OCI-LY7 (cell line): ENCODE data around the gene CALR. TPM values are rescaled to one million over a fixed set of nuclear protein-coding genes. Genes with fewer than 3 reads are reported as not detected.

Experiments
- BruUV-seq: library from RNA; stranded (reverse); fragments of 400-500 nt; replicated peaks from 2 replicates; lab custom pipeline; 2021; lab: Mats Ljungman, UMichigan
- CTCF ChIA-PET: fragments of 300-600 bp; sonication (Branson Sonifier 250); formaldehyde crosslinking; loops from one replicate; lab custom pipeline; 2022; ENCODE audit warnings: antibody characterized with exemption; ENCODE audit not compliant: unreplicated experiment; lab: Charles Lee
- POLR2A ChIA-PET: fragments of 300-600 bp; sonication (Branson Sonifier 250); formaldehyde crosslinking; loops from one replicate; lab custom pipeline; 2022; ENCODE audit warnings: antibody characterized with exemption; lab: Charles Lee
- DNase-seq: peaks from one replicate; pipeline ENCODE4 v3.0.0-alpha.2; 2015; ENCODE audit warnings: low spot score
- H2AFZ ChIP-seq: fragments of 200-600 bp; sonication (generic), shearing (Covaris generic); 2 replicates; pipeline ENCODE4 v1.6.1; 2014; ENCODE audit warnings: mild to moderate bottlenecking, antibody characterized with exemption, low read length, moderate library complexity
- H3K27ac ChIP-seq: fragments of 200-600 bp; sonication (generic); 2 replicates; pipeline ENCODE4 v1.5.1; 2014; ENCODE audit warnings: mixed run types, low read depth, mild to moderate bottlenecking, moderate library complexity, low read length, inconsistent platforms; ENCODE audit not compliant: poor library complexity, severe bottlenecking
- H3K36me3 ChIP-seq: fragments of 200-600 bp; sonication (generic); 2 replicates; pipeline ENCODE4 v1.6.1; 2014; ENCODE audit warnings: mild to moderate bottlenecking, antibody characterized with exemption, low read length, moderate library complexity, mixed read lengths; ENCODE audit not compliant: insufficient read depth
- H3K4me1 ChIP-seq: fragments of 200-600 bp; sonication (generic); 2 replicates; pipeline ENCODE4 v1.5.1; 2014; ENCODE audit warnings: mild to moderate bottlenecking, low read length; ENCODE audit not compliant: insufficient read depth, poor library complexity, severe bottlenecking
- H3K4me2 ChIP-seq: fragments of 200-600 bp; sonication (generic); 2 replicates; pipeline ENCODE4 v1.6.1; 2014; ENCODE audit warnings: mild to moderate bottlenecking, low read length
- H3K4me3 ChIP-seq: fragments of 200-600 bp; sonication (generic); 2 replicates; pipeline ENCODE4 v1.5.1; 2014; ENCODE audit warnings: mild to moderate bottlenecking, low read depth, low read length; ENCODE audit not compliant: poor library complexity, severe bottlenecking
- H3K79me2 ChIP-seq: fragments of 200-600 bp; sonication (generic); 2 replicates; pipeline ENCODE4 v1.6.1; 2016; ENCODE audit warnings: low read depth, mild to moderate bottlenecking, low read length, moderate library complexity, mixed read lengths; ENCODE audit not compliant: insufficient read depth
- H3K9me2 ChIP-seq: fragments of 200-600 bp; sonication (generic); 2 replicates; pipeline ENCODE4 v1.6.1; 2016; ENCODE audit warnings: mild to moderate bottlenecking, low read length, mixed read lengths; ENCODE audit not compliant: insufficient read depth
- H3K9me3 ChIP-seq: fragments of 200-600 bp; sonication (generic); 2 replicates; pipeline ENCODE4 v1.6.1; 2014; ENCODE audit warnings: mild to moderate bottlenecking, mixed run types, low read length, mixed read lengths
- H4K20me1 ChIP-seq: fragments of 200-600 bp; sonication (generic); 2 replicates; pipeline ENCODE4 v1.6.1; 2014; ENCODE audit warnings: mild to moderate bottlenecking, antibody characterized with exemption, low read length, moderate library complexity, mixed read lengths; ENCODE audit not compliant: insufficient read depth
- CTCF ChIP-seq: fragments of 200-600 bp; sonication (generic); conservative IDR thresholded peaks from 2 replicates; pipeline ENCODE4 v1.5.1; 2014; ENCODE audit warnings: mild to moderate bottlenecking, antibody characterized with exemption, low read length, moderate library complexity, mixed read lengths
- EZH2phosphoT487 ChIP-seq: fragments of 200-600 bp; sonication (generic); IDR thresholded peaks from 2 replicates; pipeline ENCODE4 v1.6.1; 2018; ENCODE audit warnings: low read depth, borderline replicate concordance, mild to moderate bottlenecking, mixed run types, antibody characterized with exemption, low read length, moderate library complexity, mixed read lengths
- intact Hi-C: fragments of 100-400 bp; cut with micrococcal nuclease; formaldehyde crosslinking; loops from one replicate; pipeline ENCODE4 v1.10.0; 2022; ENCODE audit not compliant: unreplicated experiment
- total RNA-seq, 2 experiments: library from RNA; depleted of rRNA in 1 of 2; stranded (reverse); fragments of >200 nt in 1 of 2; shearing (Covaris generic) in 1 of 2; gene quantifications; 2 replicates each; pipeline ENCODE4 v1.2.3, GENCODE V29; 2014 to 2022

Gene CALR
- total RNA-seq, 2 experiments from 2014 or later = 581 to 1,039 TPM

GRCh38 chr19:12984143-12984627 is 45.8 kb downstream of the CALR start:
- Histone ChIP-seq H3K4me3 (no peak overlapping the region), H3K9me3 (no peaks in the 10 kb centered on the region), H3K4me1 (no peaks in the 10 kb centered on the region), H4K20me1 (no peaks in the 10 kb centered on the region), H3K27ac (no peak overlapping the region), H3K79me2 (no peaks in the 10 kb centered on the region), H3K36me3 (no peaks in the 10 kb centered on the region), H3K4me2 (no peak overlapping the region), H2AFZ (no peak overlapping the region), H3K9me2 (no peaks in the 10 kb centered on the region)
- no peak for DNase-seq
- no TSS peak for BruUV-seq
- POLR2A ChIA-PET = no interaction called here
- CTCF ChIA-PET = interaction anchor here (0.6 kb wide), 1 partner anchor 77 kb away, joined by 8 read pairs; no protein-coding TSS in a partner anchor
- intact Hi-C loops = no loop called here
- no peak for TF ChIP-seq CTCF
- TF ChIP-seq EZH2phosphoT487 = no peak

- H3K4me1 ChIP-seq = no peaks in the 10 kb centered on the region
- H3K27ac ChIP-seq = no peak overlapping the region
- no peak overlapping the region for H2AFZ ChIP-seq
- TF ChIP-seq CTCF (no peak), EZH2phosphoT487 (no peak)
- H3K36me3 ChIP-seq = no peaks in the 10 kb centered on the region
- ChIA-PET POLR2A (interaction anchor here (0.8 kb wide), 1 partner anchor 344 kb away, joined by 3 read pairs; no protein-coding TSS in a partner anchor), CTCF (interaction anchor here (0.8 kb wide), 1 partner anchor 77 kb away, joined by 3 read pairs; no protein-coding TSS in a partner anchor)
- H4K20me1 ChIP-seq = no peaks in the 10 kb centered on the region
- H3K4me3 ChIP-seq = no peak overlapping the region
- H3K9me3 ChIP-seq = no peaks in the 10 kb centered on the region
- intact Hi-C loops = no loop called here
- DNase-seq = no peak
- BruUV-seq = no TSS peak
- no peaks in the 10 kb centered on the region for H3K79me2 ChIP-seq
- no peaks in the 10 kb centered on the region for H3K9me2 ChIP-seq
- no peak overlapping the region for H3K4me2 ChIP-seq
Measured at GRCh38 chr19:12984683-12985048, 46.3 kb downstream of the CALR start.

- no peak for DNase-seq
- H3K79me2 ChIP-seq = no peaks in the 10 kb centered on the region
- no peak overlapping the region for H2AFZ ChIP-seq
- no TSS peak for BruUV-seq
- H3K9me2 ChIP-seq = no peaks in the 10 kb centered on the region
- no peak for TF ChIP-seq EZH2phosphoT487
- no peak for TF ChIP-seq CTCF
- intact Hi-C loops = no loop called here
- H3K27ac ChIP-seq = no peak overlapping the region
- H3K4me3 ChIP-seq = no peak overlapping the region
- no peaks in the 10 kb centered on the region for H3K36me3 ChIP-seq
- ChIA-PET CTCF (interaction anchor here (0.8 kb wide), 1 partner anchor 76 kb away, joined by 3 read pairs; no protein-coding TSS in a partner anchor), POLR2A (interaction anchor here (0.8 kb wide), 1 partner anchor 343 kb away, joined by 3 read pairs; no protein-coding TSS in a partner anchor)
- no peaks in the 10 kb centered on the region for H3K9me3 ChIP-seq
- H4K20me1 ChIP-seq = no peaks in the 10 kb centered on the region
- no peaks in the 10 kb centered on the region for H3K4me1 ChIP-seq
- no peak overlapping the region for H3K4me2 ChIP-seq
Measured at GRCh38 chr19:12985049-12985776, 46.8 kb downstream of the CALR start.
